SH-SY5Y (cell line): ENCODE results near the gene COL4A6.

Source experiments
- GATA2 ChIP-seq: IDR thresholded peaks from 2 replicates; pipeline ENCODE4 v1.6.1; 2011; ENCODE audit warnings: mild to moderate bottlenecking, low read depth, low read length
- GATA3 ChIP-seq: IDR thresholded peaks from 2 replicates; pipeline ENCODE4 v1.6.1; 2011; ENCODE audit warnings: low read depth, mild to moderate bottlenecking, low read length, moderate library complexity

COL4A6 gene

GRCh38 chrX:108426262-108426661, 12.0 kb downstream of the COL4A6 start:
- TF ChIP-seq GATA3 (no peak), GATA2 (no peak)

DNA sequence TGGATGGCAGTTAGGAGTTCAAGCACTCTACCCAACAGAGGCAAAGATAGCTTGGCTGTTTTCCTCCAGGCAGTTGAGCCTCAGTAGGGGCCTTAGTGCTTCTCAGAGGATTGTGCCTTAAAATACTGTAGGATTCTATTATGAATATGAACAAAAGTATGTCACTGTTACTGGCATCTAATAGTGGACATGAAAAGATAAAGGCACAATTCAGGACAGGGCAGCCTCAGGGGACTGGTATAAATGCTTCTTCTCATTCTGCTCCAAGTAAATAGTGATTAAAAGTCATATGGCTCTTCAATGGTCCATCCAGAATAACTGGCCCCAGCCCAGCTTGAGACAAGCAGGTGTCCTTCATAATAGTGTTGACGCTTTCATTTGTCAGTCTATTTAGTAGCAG, 17.7 kb downstream of the COL4A6 start:
- TF ChIP-seq GATA2 (no peak), GATA3 (no peak)

DNA sequence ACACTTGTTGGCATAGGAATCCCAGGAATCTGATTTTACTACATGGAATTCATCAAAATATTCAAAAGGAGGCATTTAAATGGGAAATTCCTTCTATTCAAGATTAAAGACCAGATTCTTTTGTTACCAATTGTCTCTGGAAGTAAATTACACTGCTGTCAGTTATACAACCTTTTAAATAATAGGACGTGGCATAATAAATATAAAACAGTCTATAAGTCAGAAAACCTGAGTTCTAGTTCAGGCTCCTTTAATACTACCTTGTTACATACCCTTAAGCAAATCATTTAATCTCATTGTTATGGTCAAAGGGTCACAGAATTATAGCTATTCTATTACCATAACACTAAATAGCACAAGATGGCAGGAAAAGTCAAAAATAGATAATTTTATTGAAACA, 18.8 kb downstream of the COL4A6 start:
- TF ChIP-seq GATA2, result no peak
- TF ChIP-seq GATA3, result no peak

DNA sequence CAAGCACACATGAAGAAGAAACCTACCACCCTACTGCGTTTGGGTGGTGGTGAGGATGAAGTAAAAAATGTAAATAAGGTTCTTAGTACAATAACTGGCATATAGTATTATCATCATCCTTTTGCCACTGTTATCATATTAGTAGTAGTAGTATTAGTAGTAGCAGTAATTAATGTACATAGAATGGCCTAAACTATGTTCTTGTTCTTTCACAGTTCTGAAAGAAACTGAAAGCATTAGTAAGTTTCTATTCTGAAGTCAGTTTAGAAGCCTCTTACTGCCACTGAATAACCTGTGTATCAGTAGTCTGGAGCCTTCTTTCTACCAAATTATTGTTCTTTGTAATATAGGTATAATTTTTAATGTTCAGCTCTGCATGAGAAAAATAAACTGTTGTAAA, 21.0 kb downstream of the COL4A6 start:
- no peak for TF ChIP-seq GATA2

GRCh38 chrX:108415891-108416290, 22.3 kb downstream of the COL4A6 start:
- no peak for TF ChIP-seq GATA3
- no peak for TF ChIP-seq GATA2

DNA sequence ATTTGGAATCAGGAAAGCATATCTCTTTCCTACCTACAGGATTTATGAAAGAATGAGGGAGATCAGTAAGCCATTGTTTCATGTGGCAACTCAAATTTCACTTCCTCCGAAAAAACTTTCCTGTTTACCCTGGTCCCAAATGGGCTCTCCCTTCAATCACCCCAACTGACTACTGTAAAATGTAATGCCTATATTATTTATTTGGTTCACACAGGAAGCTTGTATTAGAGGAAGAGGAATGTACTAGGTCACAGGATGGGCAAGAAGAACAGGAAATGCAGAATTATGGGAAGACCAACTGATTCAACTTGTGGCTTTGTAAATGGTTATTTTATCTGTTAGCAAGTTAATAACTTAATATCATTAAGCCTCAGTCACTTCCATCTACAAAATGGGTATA, 23.1 kb downstream of the COL4A6 start:
- TF ChIP-seq GATA2 (no peak), GATA3 (no peak)

GRCh38 chrX:108412783-108413182, 25.4 kb downstream of the COL4A6 start:
- no peak for TF ChIP-seq GATA2
- TF ChIP-seq GATA3, result no peak

DNA sequence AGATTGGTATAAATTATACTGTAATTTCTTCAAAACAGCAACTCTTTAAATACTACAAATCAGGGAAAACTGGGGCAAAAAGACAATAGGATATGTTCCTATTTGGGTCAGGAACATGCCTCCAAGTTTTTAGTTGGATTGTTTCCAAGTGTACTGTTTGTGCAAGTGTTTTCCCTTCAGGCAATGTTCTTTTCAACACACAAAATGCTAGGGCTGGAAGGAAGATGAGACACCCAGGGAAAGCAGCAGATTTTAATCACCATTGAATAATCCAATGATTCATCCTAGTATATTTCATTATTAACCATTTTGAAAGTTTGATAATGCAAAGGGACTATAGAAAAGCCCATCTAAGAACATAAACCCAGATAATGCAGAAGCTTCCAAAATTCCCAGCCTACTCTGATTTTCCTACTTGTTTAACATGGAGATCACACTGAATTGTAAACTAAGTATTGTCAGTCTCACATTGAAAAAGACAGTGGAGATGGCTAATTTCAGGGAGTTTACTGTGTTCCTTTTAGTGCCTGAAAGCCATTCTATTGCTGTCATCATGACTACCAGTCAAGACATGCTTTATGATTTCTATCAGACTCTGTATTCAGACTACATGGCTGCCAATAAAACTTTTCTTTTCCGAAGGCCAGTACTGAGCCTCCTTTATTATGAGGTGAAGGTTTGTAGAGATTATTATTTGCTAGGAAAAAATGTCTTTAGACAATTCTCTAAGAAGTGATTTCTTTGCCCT, 38.6 kb downstream of the COL4A6 start:
- TF ChIP-seq GATA3 (no peak), GATA2 (no peak)

DNA sequence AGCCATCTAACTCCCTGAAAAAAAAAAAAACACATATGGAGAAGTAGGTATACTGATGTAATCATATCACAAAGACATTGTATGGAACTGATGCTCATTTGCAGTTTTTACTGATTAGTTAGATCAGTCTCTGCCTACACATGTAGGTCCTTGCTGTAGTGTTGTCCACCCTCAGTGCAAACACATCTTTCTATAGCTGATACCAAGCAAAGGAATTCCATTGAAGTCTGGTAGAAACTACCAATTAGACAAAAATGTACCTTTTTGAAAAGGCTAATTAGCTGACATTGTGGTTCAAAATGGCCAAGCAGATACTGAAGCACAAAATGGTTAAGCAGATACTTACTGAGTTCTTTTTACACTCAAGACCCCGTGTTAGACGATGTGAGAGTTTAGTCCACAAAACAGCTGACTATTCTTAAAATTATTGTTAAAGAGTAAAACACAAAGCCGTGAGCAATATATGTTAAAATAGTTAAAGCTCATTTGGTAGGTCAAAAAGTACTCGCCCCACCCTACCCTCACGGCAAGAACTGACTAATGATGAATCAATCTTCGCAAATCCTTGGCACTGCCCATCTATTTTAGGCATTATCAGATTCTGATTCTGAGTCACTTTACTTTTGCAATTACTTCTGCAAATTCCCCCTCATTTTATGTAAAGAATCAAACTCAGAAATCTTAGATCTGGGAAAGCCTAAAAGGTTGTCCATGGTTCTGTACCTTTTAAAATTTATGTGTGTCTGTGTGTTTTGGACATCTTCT, 40.4 kb downstream of the COL4A6 start:
- TF ChIP-seq GATA3, result no peak
- TF ChIP-seq GATA2, result no peak

DNA sequence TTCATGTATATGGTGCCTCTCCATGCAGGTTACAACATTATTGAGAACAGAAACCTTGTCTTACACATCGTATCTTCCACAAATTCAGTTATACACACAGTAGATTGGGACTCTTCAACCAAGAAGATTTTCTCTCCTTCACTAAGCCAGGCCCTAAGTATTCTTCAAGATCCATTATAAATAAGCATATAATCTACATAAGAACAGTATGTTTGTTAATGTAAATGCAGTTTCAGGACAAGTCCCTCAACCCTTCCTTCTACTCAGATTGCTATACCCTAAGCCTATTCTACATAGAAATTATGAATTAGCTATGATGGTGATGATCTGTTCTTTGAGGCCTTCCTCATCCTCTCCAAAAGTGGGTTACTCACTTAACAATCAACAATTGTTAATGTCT, 41.2 kb downstream of the COL4A6 start:
- TF ChIP-seq GATA3, result no peak
- no peak for TF ChIP-seq GATA2

DNA sequence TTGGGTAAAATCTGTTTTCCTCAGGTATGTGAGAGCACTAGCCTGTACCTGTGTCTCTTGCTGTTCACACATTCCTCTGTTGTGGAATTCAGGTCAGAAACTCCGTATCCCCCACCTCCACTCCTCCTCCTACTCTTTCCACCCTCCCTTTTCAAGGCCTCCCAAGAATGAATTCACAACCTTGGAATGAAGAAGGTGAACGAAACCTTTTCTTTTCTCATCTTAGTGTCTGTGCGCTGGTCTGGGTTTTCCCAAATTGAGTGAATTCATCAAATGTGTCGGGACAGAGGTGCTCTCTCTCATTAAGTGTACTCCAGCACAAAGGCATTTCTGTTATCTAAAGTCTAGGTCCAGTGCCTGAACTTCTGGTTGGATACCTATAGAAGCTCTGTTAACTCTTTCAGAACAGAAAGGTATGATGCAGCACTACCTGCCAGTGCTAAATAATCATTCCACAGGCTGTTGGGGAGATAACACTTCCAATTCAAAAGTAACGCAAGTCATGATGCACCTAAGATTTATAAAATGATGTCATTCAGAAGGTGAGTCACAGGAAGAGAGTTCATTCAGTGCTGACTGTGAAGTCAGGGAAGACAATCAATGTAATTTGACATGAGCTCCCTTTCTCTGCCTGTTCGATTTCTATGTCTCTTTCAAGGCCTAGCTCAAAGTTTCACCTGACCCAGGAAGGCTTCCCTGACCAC, 41.9 kb downstream of the COL4A6 start:
- TF ChIP-seq GATA2 (no peak), GATA3 (no peak)

GRCh38 chrX:108384783-108385182, 53.4 kb downstream of the COL4A6 start:
- TF ChIP-seq GATA3 (no peak), GATA2 (no peak)

- TF ChIP-seq GATA2 (no peak), GATA3 (no peak)
Measured at GRCh38 chrX:108380222-108380621, 58.0 kb downstream of the COL4A6 start.

DNA sequence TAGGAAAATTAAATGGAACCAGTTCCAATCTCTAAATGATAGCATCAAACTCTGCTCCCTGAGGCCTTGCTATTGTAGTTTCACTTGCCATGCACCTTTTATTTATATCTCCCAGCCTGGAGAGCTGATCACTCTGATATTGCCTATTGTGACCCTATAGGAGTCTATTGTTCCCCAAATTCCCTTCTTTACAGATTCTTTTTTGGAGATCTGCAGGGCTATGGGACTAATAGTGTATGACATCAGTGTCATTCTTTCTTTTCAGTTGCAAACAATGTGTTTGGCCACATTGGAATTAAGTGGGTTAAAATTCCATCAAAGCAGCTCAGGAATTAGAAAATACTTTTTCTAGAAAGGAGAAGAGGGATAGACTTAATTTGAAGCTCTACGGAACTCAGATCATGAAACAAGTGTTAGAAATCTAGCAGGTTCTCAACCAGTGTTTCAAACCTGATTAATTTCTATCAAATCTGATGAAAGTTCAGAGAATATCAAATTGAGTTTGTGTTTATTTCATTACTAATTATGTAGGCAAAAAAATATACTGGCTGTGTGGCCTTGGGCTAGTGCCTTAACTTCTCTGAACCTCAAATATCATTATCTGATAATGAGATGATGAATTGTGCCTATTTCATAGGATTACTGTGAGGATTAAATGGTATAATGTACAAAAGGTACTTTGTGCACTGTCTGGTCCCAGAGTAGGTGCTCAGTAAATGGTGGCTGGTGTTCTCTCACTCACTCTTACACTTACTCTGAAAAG, 71.4 kb downstream of the COL4A6 start:
- TF ChIP-seq GATA3 (no peak), GATA2 (no peak)

DNA sequence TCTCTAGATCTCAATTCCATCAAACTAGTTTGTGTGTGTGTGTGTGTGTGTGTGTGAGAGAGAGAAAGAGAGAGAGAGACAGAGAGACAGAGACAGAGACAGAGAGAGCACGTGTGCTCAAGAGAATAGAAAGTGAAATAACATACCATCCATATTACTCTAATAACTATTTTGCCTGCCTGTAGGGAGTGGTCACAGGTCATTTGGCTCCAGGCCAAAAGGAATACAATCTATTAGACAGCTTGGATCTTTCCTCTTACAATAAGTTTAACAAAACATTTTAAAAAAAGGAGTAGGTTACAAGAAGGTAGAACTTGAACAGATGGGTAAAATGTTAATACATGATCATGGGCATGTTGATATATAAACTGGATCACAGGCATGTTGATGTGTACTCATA, 76.2 kb downstream of the COL4A6 start:
- TF ChIP-seq GATA3 (no peak), GATA2 (no peak)
